ENCODE measurements around the gene COMMD1.

DNA sequence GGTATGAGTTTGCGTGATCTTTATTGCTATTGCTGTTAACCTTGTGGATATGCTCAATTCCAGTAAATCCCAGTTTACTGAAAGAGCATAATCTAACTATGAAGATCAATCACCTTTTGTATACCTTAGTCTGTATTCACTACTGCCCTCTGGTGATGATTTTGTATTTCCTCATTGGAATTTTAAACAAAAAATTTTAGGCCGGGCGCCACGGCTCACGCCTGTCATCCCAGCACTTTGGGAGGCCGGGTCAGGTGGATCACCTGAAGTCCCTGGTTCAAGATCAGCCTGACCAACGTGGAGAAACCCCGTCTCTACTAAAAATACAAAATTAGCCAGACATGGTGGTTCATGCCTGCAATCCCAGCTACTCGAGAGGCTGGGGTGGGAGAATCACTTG lies 5.1 kb downstream of the COMMD1 start:
- TF ChIP-seq, protein P1, sequence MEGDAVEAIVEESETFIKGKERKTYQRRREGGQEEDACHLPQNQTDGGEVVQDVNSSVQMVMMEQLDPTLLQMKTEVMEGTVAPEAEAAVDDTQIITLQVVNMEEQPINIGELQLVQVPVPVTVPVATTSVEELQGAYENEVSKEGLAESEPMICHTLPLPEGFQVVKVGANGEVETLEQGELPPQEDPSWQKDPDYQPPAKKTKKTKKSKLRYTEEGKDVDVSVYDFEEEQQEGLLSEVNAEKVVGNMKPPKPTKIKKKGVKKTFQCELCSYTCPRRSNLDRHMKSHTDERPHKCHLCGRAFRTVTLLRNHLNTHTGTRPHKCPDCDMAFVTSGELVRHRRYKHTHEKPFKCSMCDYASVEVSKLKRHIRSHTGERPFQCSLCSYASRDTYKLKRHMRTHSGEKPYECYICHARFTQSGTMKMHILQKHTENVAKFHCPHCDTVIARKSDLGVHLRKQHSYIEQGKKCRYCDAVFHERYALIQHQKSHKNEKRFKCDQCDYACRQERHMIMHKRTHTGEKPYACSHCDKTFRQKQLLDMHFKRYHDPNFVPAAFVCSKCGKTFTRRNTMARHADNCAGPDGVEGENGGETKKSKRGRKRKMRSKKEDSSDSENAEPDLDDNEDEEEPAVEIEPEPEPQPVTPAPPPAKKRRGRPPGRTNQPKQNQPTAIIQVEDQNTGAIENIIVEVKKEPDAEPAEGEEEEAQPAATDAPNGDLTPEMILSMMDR (IDR thresholded peaks at IDR 0.05 in 8 of 11, conservative IDR thresholded peaks at IDR 0.05 in 3 of 11), result no peak
- no peak for TF ChIP-seq POLR2AphosphoS5 (IDR thresholded peaks at IDR 0.05)
